RWPE2 (cell line): ENCODE data around the gene FBXO3.

ENCODE experiments used
- ATAC-seq: fragments of 200-7000 bp; cut with Tn5 transposase; 3 replicates; pipeline ENCODE4 v1.9.1; 2021; ENCODE audit warnings: low read depth
- DNase-seq: peaks from one replicate; pipeline ENCODE4 v3.0.0-alpha.2; 2020; ENCODE audit warnings: low spot score
- H3K27ac ChIP-seq: fragments of 450-650 bp; 2 replicates; pipeline ENCODE4 v1.5.1; 2017; ENCODE audit warnings: mild to moderate bottlenecking; ENCODE audit not compliant: poor library complexity, severe bottlenecking
- H3K27me3 ChIP-seq: fragments of 250-450 bp; sonication (Bioruptor Pico); 2 replicates; pipeline ENCODE4 v1.5.1; 2021; ENCODE audit warnings: mild to moderate bottlenecking, moderate library complexity; ENCODE audit not compliant: insufficient read depth, poor library complexity, severe bottlenecking
- H3K36me3 ChIP-seq: fragments of 250-450 bp; sonication (Bioruptor Pico); 2 replicates; pipeline ENCODE4 v1.5.1; 2020; ENCODE audit warnings: low read depth, mild to moderate bottlenecking, moderate library complexity
- H3K4me1 ChIP-seq: fragments of 250-450 bp; sonication (Bioruptor Pico); 2 replicates; pipeline ENCODE4 v1.5.1; 2021; ENCODE audit warnings: mild to moderate bottlenecking, moderate library complexity; ENCODE audit not compliant: insufficient read depth, poor library complexity, severe bottlenecking
- H3K4me3 ChIP-seq: fragments of 250-450 bp; sonication (Bioruptor Pico); 2 replicates; pipeline ENCODE4 v1.5.1; 2021; ENCODE audit warnings: mild to moderate bottlenecking, moderate library complexity; ENCODE audit not compliant: severe bottlenecking
- H3K9me3 ChIP-seq: fragments of 250-450 bp; sonication (Bioruptor Pico); 2 replicates; pipeline ENCODE4 v1.5.1; 2021; ENCODE audit warnings: mild to moderate bottlenecking, moderate library complexity; ENCODE audit not compliant: severe bottlenecking
- CTCF ChIP-seq: fragments of 450-650 bp; IDR thresholded peaks from one replicate; pipeline ENCODE4 v1.5.1; 2017; ENCODE audit warnings: mild to moderate bottlenecking, moderate library complexity; ENCODE audit not compliant: poor library complexity, severe bottlenecking

The FBXO3 gene

GRCh38 chr11:33722590-33723234 is 51.6 kb downstream of the FBXO3 start:
- DNase-seq (no peak), ATAC-seq (peak; percentile 8; the same call in 1 of the 3 replicates)
- H3K27me3 ChIP-seq: no peaks in the 10 kb centered on the region
- H3K4me1 ChIP-seq: peaks cover 83% of the 10 kb centered on the region
- H3K36me3 ChIP-seq: peaks cover 83% of the 10 kb centered on the region
- no peak overlapping the region for H3K4me3 ChIP-seq
- peak overlapping the region; percentile 91 for H3K27ac ChIP-seq
- H3K9me3 ChIP-seq: no peaks in the 10 kb centered on the region
- no peak for TF ChIP-seq CTCF

- Histone ChIP-seq H3K27me3 (no peaks in the 10 kb centered on the region), H3K9me3 (no peaks in the 10 kb centered on the region), H3K4me1 (peaks cover 90% of the 10 kb centered on the region), H3K36me3 (peaks cover 90% of the 10 kb centered on the region), H3K27ac (peak overlapping the region; percentile 91), H3K4me3 (no peak overlapping the region)
- no peak for DNase-seq
- ATAC-seq: no peak
- no peak for TF ChIP-seq CTCF
These were observed 52.3 kb downstream of the FBXO3 start for GRCh38 chr11:33721984-33722383.

- DNase-seq: no peak
- no peak for ATAC-seq
- no peak for TF ChIP-seq CTCF
- peak overlapping the region; percentile 91 for H3K27ac ChIP-seq
- no peak overlapping the region for H3K4me3 ChIP-seq
- no peaks in the 10 kb centered on the region for H3K27me3 ChIP-seq
- H3K36me3 ChIP-seq: peaks cover 93% of the 10 kb centered on the region
- no peaks in the 10 kb centered on the region for H3K9me3 ChIP-seq
- H3K4me1 ChIP-seq: peaks cover 90% of the 10 kb centered on the region
These were observed 52.9 kb downstream of the FBXO3 start for GRCh38 chr11:33721426-33721825.

GRCh38 chr11:33719587-33719986 is 54.7 kb downstream of the FBXO3 start:
- ATAC-seq (no peak), DNase-seq (no peak)
- H3K36me3 ChIP-seq: peaks cover 95% of the 10 kb centered on the region
- H3K9me3 ChIP-seq: no peaks in the 10 kb centered on the region
- no peak for TF ChIP-seq CTCF
- H3K4me3 ChIP-seq: no peak overlapping the region
- no peaks in the 10 kb centered on the region for H3K27me3 ChIP-seq
- peak overlapping the region; percentile 91 for H3K27ac ChIP-seq
- H3K4me1 ChIP-seq: peaks cover 84% of the 10 kb centered on the region

- ATAC-seq: no peak
- Histone ChIP-seq H3K27ac (peak overlapping the region; percentile 91), H3K4me3 (no peak overlapping the region), H3K4me1 (peaks cover 72% of the 10 kb centered on the region), H3K27me3 (no peaks in the 10 kb centered on the region), H3K9me3 (no peaks in the 10 kb centered on the region), H3K36me3 (peaks cover 98% of the 10 kb centered on the region)
- no peak for DNase-seq
- no peak for TF ChIP-seq CTCF
These were observed 55.9 kb downstream of the FBXO3 start for GRCh38 chr11:33718440-33718839.
